Ectodermal cell (in vitro differentiated cells): ENCODE results near the gene OR2AG2.

Experiments used
- H3K27ac ChIP-seq: 2 replicates; pipeline ENCODE4 v1.7.0; 2013; ENCODE audit warnings: mild to moderate bottlenecking, low read depth, low read length; ENCODE audit not compliant: insufficient read depth, poor library complexity, severe bottlenecking
- H3K27me3 ChIP-seq: 2 replicates; pipeline ENCODE4 v1.7.0; 2013; ENCODE audit warnings: mild to moderate bottlenecking, low read length; ENCODE audit not compliant: insufficient read depth, control insufficient read depth, poor library complexity, severe bottlenecking
- H3K36me3 ChIP-seq: one replicate; pipeline ENCODE4 v1.7.0; 2013; ENCODE audit warnings: low read length; ENCODE audit not compliant: control insufficient read depth, insufficient read depth
- H3K4me1 ChIP-seq: one replicate; pipeline ENCODE4 v1.7.0; 2013; ENCODE audit warnings: low read length; ENCODE audit not compliant: control insufficient read depth, insufficient read depth
- H3K4me3 ChIP-seq: 2 replicates; pipeline ENCODE4 v1.7.0; 2013; ENCODE audit warnings: low read depth, low read length, control low read depth; ENCODE audit not compliant: insufficient read depth
- H3K9me3 ChIP-seq: 2 replicates; pipeline ENCODE4 v1.7.0; 2013; ENCODE audit warnings: mild to moderate bottlenecking, low read length, moderate library complexity; ENCODE audit not compliant: control insufficient read depth
- WGBS, 2 experiments: methylation state at CpG; one replicate each; pipeline ENCODE4 v1.1.7; 2013; ENCODE audit warnings: missing lambda C conversion rate in 2 of 2; 5-methylcytosine and 5-hydroxymethylcytosine counted together

The OR2AG2 gene

GRCh38 chr11:6780829-6781228 lies 9.1 kb upstream of the OR2AG2 start:
- Histone ChIP-seq H3K27me3 (no peaks in the 10 kb centered on the region), H3K9me3 (no peaks in the 10 kb centered on the region), H3K4me1 (no peaks in the 10 kb centered on the region), H3K4me3 (no peak overlapping the region), H3K36me3 (no peaks in the 10 kb centered on the region), H3K27ac (no peak overlapping the region)

DNA sequence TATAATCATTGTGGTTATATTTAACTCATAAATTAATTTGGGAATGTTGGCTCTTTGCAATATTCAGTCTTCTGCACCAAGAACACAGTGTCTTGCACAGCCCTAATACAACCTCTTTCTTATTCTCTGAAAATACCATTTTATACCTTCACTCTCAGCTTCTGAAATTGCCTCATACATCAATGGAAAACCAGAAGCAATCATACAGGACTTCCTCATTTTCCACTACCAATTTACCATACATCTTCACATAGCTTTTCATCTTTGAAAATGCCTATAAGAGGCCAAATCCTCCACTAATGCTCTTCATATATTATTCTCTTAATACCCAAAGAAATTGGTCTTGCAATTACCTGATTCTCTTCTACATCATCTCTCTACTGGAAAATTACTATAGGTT lies 6.7 kb upstream of the OR2AG2 start:
- Histone ChIP-seq H3K36me3 (no peaks in the 10 kb centered on the region), H3K4me1 (no peaks in the 10 kb centered on the region), H3K9me3 (no peaks in the 10 kb centered on the region), H3K4me3 (no peak overlapping the region), H3K27me3 (no peaks in the 10 kb centered on the region), H3K27ac (no peak overlapping the region)

DNA sequence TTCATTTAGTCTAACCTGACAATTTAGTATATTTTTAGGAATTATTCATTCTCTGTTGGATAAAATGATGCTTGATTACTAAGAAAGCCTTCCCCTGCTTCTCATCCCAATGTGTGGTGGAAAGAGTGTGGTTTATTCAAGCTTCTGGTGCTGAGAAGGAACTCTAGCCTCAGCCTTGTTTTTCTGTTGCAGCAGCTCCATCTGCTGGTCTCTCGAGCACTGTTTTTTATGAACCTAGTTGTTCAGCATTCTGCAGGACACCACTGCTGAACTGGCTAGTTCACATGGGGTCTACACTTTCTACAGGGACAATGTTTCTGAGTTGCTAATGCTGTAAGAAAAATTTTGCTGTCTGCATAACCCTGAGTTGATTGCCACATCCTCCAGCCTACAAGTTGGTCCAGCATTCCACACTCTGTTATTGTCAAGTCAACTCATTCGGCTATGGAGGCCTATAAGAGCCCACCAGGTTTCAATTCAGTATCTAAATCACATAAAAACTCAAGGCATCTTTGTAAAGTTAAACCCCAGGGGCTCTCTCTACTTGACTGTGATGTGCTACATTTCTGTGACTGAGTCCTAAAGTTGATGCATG lies 14.3 kb downstream of the OR2AG2 start:
- 46 to 47% methylated on average over 2 of the region's 2 CpGs for WGBS, 2 experiments
- Histone ChIP-seq H3K27ac (no peak overlapping the region), H3K27me3 (no peaks in the 10 kb centered on the region), H3K36me3 (no peaks in the 10 kb centered on the region), H3K4me3 (no peak overlapping the region), H3K9me3 (no peaks in the 10 kb centered on the region), H3K4me1 (no peaks in the 10 kb centered on the region)

GRCh38 chr11:6755953-6756347 lies 15.8 kb downstream of the OR2AG2 start:
- no peaks in the 10 kb centered on the region for H3K4me1 ChIP-seq
- no peaks in the 10 kb centered on the region for H3K36me3 ChIP-seq
- no peak overlapping the region for H3K27ac ChIP-seq
- H3K27me3 ChIP-seq = no peaks in the 10 kb centered on the region
- H3K9me3 ChIP-seq = no peaks in the 10 kb centered on the region
- no peak overlapping the region for H3K4me3 ChIP-seq
- WGBS, 2 experiments = 86 to 100% methylated on average over 1 of the region's 1 CpG

DNA sequence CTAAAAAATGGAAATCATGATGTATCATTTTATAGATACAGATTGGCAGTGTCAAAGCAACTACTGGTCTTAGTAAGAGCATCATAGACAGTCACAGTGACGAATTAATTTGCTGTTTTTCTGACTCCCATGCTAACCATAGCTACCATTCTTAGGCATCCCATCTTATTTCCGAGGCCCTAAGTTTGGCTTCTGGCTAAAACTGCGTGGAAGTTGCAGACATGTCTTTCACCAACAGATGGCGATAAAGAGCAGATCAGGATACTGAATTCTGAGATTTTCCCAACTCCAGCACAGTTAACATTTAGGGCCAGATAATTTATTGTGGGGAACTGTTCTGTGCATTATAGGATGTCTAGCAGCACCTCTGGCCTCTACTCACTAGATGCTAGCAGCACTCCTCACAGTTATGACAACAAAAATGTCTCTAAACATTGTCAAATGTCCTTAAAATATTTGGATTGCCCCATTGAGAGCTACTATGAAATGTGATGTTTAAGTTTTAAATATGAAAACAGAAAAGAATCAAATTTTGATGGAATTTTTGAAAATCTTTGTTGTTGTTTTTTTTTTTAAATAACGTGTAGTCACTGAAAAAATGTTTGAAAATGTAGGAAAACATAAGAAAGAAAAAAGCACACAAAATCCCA lies 16.3 kb downstream of the OR2AG2 start:
- H3K9me3 ChIP-seq = no peaks in the 10 kb centered on the region
- H3K27me3 ChIP-seq = no peaks in the 10 kb centered on the region
- H3K36me3 ChIP-seq = no peaks in the 10 kb centered on the region
- no peak overlapping the region for H3K4me3 ChIP-seq
- no peak overlapping the region for H3K27ac ChIP-seq
- no peaks in the 10 kb centered on the region for H3K4me1 ChIP-seq
- 14 to 18% methylated on average over 4 to 5 of the region's 5 CpGs for WGBS, 2 experiments

DNA sequence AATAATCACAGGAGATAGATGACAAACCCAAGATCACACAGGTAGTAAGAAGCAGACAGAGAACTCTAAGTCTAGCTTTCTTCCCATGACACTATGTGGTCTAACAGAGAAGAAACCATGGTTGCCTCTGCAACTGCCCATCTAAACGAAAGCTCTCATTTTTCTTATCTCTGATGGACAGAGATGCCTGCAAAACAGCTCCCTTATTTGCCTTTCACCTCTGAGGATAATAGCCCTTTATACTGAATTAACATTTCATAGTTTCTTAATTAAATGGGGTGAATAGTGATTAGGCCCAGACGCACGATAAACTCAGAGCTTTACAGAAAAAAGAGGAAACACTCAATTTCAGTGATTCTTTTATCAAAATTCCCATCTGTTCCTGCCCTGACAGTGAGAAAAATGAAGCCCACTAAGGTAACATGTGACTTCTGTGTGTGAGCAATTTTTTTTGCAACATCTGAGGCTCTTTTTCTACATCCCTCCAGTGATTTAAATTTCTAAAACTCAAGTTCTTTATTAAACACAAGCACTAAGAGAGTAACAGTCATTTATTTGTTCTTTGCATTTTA lies 24.6 kb downstream of the OR2AG2 start:
- Histone ChIP-seq H3K4me1 (no peaks in the 10 kb centered on the region), H3K9me3 (no peaks in the 10 kb centered on the region), H3K4me3 (no peak overlapping the region), H3K27me3 (no peaks in the 10 kb centered on the region), H3K36me3 (no peaks in the 10 kb centered on the region), H3K27ac (no peak overlapping the region)
- 95% methylated on average over 3 of the region's 3 CpGs for WGBS, 2 experiments

GRCh38 chr11:6746626-6747025 lies 25.1 kb downstream of the OR2AG2 start:
- 91 to 94% methylated on average over 1 of the region's 1 CpG for WGBS, 2 experiments

DNA sequence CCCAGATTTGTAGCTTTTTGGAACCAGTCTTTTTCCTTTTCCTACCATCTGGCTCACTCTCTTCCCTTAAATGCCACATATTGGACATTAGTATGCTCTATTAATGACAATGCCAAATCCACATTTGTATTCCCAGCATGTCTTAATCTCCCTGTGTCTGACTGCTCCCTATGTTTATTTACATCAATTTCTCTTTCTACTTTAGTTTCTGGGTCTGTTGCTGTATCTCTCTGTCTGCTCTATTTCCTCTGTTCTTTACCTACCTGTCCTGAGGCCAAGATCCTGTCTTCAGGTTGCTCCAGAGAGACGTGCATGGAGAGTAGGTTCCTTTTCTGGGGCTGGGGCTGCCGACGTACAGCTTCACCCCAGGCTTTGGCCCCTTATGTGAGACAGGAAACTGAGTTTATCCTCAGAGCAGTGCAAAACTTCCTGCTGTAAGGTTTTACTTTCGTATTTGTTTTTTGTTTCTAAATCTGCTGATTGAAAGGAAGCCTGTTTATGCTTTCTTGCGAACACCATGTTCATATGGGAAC lies 25.6 kb downstream of the OR2AG2 start:
- no peaks in the 10 kb centered on the region for H3K4me1 ChIP-seq
- 92 to 93% methylated on average over 5 of the region's 5 CpGs for WGBS, 2 experiments
- H3K27me3 ChIP-seq = no peaks in the 10 kb centered on the region
- H3K36me3 ChIP-seq = no peaks in the 10 kb centered on the region
- H3K27ac ChIP-seq = no peak overlapping the region
- no peak overlapping the region for H3K4me3 ChIP-seq
- no peaks in the 10 kb centered on the region for H3K9me3 ChIP-seq

More at GRCh38 chr11:6746626-6747025, 25.1 kb downstream of the OR2AG2 start:
- Histone ChIP-seq H3K4me3 (no peak overlapping the region), H3K27me3 (no peaks in the 10 kb centered on the region), H3K4me1 (no peaks in the 10 kb centered on the region), H3K36me3 (no peaks in the 10 kb centered on the region), H3K9me3 (no peaks in the 10 kb centered on the region), H3K27ac (no peak overlapping the region)

DNA sequence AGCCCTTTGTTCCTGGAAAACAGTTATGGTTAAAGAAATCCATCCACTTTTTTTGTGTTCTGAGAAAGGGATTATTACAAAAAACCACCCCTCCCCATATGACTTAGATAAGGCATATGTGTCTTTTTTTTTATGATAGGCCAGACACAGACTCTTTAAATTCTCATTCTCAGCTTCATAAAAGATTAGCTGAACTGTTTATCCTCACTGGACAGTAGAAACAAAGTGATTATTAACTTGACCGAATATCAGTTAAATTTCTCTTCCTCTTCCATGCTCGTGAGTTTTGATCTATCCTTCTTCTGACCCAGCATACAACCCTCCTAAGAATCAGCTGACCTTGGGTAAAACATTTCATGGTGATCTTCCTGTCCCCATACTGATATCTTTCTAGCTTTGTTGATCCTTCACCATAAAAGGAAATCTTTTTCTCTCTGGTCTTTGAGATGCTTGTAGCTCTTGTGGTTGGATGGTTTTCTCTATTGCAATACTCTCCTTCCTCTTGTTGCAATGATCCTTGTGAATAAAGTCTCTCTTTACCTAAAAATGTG lies 26.2 kb downstream of the OR2AG2 start:
- Histone ChIP-seq H3K27ac (no peak overlapping the region), H3K4me3 (no peak overlapping the region), H3K4me1 (no peaks in the 10 kb centered on the region), H3K36me3 (no peaks in the 10 kb centered on the region), H3K9me3 (no peaks in the 10 kb centered on the region), H3K27me3 (no peaks in the 10 kb centered on the region)
- WGBS, 2 experiments = 95 to 97% methylated on average over 2 of the region's 2 CpGs

GRCh38 chr11:6745018-6745417 lies 26.8 kb downstream of the OR2AG2 start:
- no peaks in the 10 kb centered on the region for H3K4me1 ChIP-seq
- H3K27me3 ChIP-seq = no peaks in the 10 kb centered on the region
- H3K4me3 ChIP-seq = no peak overlapping the region
- H3K27ac ChIP-seq = no peak overlapping the region
- no peaks in the 10 kb centered on the region for H3K36me3 ChIP-seq
- no peaks in the 10 kb centered on the region for H3K9me3 ChIP-seq
- 91 to 92% methylated on average over 4 of the region's 4 CpGs for WGBS, 2 experiments
